ENCODE results near the gene TMEM39B. TPM values are rescaled to one million over a fixed set of nuclear protein-coding genes. Genes with fewer than 3 reads are reported as not detected.
"Not testable (repeated sequence)": the region's sequence is repeated elsewhere in the genome, so short reads cannot be mapped to it uniquely, and the experiment has no call there.

Gene TMEM39B
- total and polyA plus RNA-seq, 2 donors (not counting 1 experiment from before 2014, with no cell fraction given) = 7.9 to 11.1 TPM

DNA sequence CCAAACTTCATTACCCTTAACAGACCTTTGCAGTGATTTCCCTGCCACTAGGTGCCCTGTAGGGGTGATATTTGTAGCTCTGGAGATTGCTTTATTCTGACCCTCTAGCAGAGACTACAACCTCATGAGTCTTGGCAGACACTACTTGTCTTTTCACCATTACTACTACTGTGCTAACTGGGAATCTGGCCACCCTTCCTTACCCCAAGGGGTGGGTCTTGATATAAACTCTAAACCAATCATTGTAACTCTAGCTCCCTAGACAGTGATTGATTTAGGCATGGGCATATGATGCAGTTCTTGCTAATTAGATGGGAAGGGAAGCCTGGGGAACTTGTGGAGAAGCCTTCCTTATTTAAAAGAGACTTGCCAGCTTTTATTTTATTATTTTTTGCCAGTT is 39.0 kb downstream of the TMEM39B start:
- no peaks in the 10 kb centered on the region for H4K20me1 ChIP-seq (ENCODE audit: control insufficient read depth, extremely low read depth, insufficient read depth, low read length)
- peak; percentile 50 to 55 for DNase-seq (ENCODE audit: low read depth in 2 of 2)

DNA sequence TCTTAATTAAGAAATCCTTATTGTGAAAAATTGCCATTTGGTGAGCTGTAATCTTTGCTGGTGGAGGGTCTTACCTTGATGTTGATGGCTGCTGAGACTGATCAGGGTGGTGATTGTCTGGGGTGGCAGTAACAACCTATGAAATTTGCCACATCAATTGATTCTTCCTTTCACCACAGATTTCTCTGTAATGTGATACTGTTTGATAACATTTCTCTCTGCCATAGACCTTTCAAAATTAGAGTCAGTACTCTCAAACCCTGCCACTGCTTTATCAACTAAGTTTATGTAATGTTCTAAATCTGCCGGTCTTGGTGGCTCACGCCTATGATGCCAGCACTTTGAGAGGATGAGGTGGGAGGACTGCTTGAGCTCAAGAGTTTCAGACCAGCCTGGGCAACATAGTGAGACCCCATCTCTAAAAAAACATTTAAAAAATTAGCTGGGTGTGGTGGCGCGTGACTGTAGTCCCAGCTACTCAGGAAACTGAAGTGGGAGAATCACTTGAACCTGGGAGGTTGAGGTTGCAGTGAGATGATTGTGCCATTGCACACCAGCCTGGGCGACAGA is 40.2 kb downstream of the TMEM39B start:
- Histone ChIP-seq H4K20me1 (ENCODE audit: control insufficient read depth, extremely low read depth, insufficient read depth, low read length) (no peaks in the 10 kb centered on the region), H3K9me3 (ENCODE audit: control insufficient read depth, insufficient read depth, low read depth, low read length) (no peaks in the 10 kb centered on the region), H3K36me3 (ENCODE audit: control insufficient read depth, insufficient read depth, low read length) (peaks cover 2% of the 10 kb centered on the region), H3K4me3 (replicated peaks in 1 of 4; ENCODE audit: control extremely low read depth in 1 of 4, insufficient read depth in 1 of 4, low read depth in 3 of 4, low read length in 4 of 4) (no peak overlapping the region), H3K9ac (ENCODE audit: insufficient read depth, low read length) (no peak overlapping the region), H3K79me2 (ENCODE audit: control insufficient read depth, insufficient read depth, low read length) (peaks cover 88% of the 10 kb centered on the region), H3K27me3 (ENCODE audit: control insufficient read depth, insufficient read depth, low read length) (no peaks in the 10 kb centered on the region), H2AFZ (ENCODE audit: low read length) (no peak overlapping the region), H3K4me1 (ENCODE audit: control insufficient read depth, extremely low read depth, insufficient read depth, low read length) (peaks cover 8% of the 10 kb centered on the region), H3K4me2 (ENCODE audit: extremely low read depth, insufficient read depth, low read length) (no peak overlapping the region), H3K27ac (ENCODE audit: insufficient read depth, low read length) (no peak overlapping the region)
- TF ChIP-seq, protein P1, sequence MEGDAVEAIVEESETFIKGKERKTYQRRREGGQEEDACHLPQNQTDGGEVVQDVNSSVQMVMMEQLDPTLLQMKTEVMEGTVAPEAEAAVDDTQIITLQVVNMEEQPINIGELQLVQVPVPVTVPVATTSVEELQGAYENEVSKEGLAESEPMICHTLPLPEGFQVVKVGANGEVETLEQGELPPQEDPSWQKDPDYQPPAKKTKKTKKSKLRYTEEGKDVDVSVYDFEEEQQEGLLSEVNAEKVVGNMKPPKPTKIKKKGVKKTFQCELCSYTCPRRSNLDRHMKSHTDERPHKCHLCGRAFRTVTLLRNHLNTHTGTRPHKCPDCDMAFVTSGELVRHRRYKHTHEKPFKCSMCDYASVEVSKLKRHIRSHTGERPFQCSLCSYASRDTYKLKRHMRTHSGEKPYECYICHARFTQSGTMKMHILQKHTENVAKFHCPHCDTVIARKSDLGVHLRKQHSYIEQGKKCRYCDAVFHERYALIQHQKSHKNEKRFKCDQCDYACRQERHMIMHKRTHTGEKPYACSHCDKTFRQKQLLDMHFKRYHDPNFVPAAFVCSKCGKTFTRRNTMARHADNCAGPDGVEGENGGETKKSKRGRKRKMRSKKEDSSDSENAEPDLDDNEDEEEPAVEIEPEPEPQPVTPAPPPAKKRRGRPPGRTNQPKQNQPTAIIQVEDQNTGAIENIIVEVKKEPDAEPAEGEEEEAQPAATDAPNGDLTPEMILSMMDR (conservative IDR thresholded peaks at IDR 0.05 in 1 of 2, IDR thresholded peaks at IDR 0.05 in 1 of 2; ENCODE audit: low read depth in 1 of 2, low read length in 2 of 2) = no peak
- TF ChIP-seq EZH2 (IDR thresholded peaks at IDR 0.05; ENCODE audit: low read length, missing control alignments) = no peak
- no peak for DNase-seq (ENCODE audit: low read depth in 2 of 2)

More for the DNA sequence above, 39.0 kb downstream of the TMEM39B start:
- Histone ChIP-seq H3K79me2 (ENCODE audit: control insufficient read depth, insufficient read depth, low read length) (peaks cover 79% of the 10 kb centered on the region), H3K4me1 (ENCODE audit: control insufficient read depth, extremely low read depth, insufficient read depth, low read length) (peaks cover 8% of the 10 kb centered on the region), H3K36me3 (ENCODE audit: control insufficient read depth, insufficient read depth, low read length) (peaks cover 2% of the 10 kb centered on the region), H2AFZ (ENCODE audit: low read length) (no peak overlapping the region), H3K4me3 (replicated peaks in 1 of 4; ENCODE audit: control extremely low read depth in 1 of 4, insufficient read depth in 1 of 4, low read depth in 3 of 4, low read length in 4 of 4) (no peak overlapping the region), H3K9ac (ENCODE audit: insufficient read depth, low read length) (no peak overlapping the region), H3K27ac (ENCODE audit: insufficient read depth, low read length) (no peak overlapping the region), H3K4me2 (ENCODE audit: extremely low read depth, insufficient read depth, low read length) (no peak overlapping the region), H3K9me3 (ENCODE audit: control insufficient read depth, insufficient read depth, low read depth, low read length) (no peaks in the 10 kb centered on the region), H3K27me3 (ENCODE audit: control insufficient read depth, insufficient read depth, low read length) (no peaks in the 10 kb centered on the region)
- no peak for TF ChIP-seq EZH2 (IDR thresholded peaks at IDR 0.05; ENCODE audit: low read length, missing control alignments)
- TF ChIP-seq, protein P1 (conservative IDR thresholded peaks at IDR 0.05 in 1 of 2, IDR thresholded peaks at IDR 0.05 in 1 of 2; ENCODE audit: low read depth in 1 of 2, low read length in 2 of 2) = no peak

DNA sequence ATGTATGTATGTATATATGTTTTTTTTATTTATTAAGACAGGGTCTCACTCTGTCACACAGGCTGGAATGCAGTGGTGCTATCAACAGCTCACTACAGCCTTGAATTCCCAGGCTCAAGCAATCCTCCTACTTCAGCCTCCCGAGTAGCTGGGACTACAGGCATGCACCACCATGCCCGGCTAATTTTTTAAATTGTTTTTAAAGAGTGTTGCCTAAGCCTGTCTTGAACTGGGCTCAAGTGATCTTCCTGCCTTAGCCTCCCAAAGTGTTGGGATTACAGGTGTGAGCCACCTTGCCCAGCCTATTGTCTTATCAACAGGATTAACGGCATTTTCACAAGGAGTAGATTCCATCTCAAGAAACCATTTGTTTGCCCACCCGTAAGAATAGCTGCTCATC is 40.7 kb downstream of the TMEM39B start:
- H3K4me2 ChIP-seq (ENCODE audit: extremely low read depth, insufficient read depth, low read length); H3K9me3 ChIP-seq (ENCODE audit: control insufficient read depth, insufficient read depth, low read depth, low read length); H2AFZ ChIP-seq (ENCODE audit: low read length); H3K27ac ChIP-seq (ENCODE audit: insufficient read depth, low read length); H3K4me3 ChIP-seq (replicated peaks in 1 of 4; ENCODE audit: control extremely low read depth in 1 of 4, insufficient read depth in 1 of 4, low read depth in 3 of 4, low read length in 4 of 4); H3K4me1 ChIP-seq (ENCODE audit: control insufficient read depth, extremely low read depth, insufficient read depth, low read length); H4K20me1 ChIP-seq (ENCODE audit: control insufficient read depth, extremely low read depth, insufficient read depth, low read length); H3K9ac ChIP-seq (ENCODE audit: insufficient read depth, low read length); H3K36me3 ChIP-seq (ENCODE audit: control insufficient read depth, insufficient read depth, low read length); DNase-seq (ENCODE audit: low read depth in 2 of 2); H3K27me3 ChIP-seq (ENCODE audit: control insufficient read depth, insufficient read depth, low read length): not testable (repeated sequence)
- H3K79me2 ChIP-seq (ENCODE audit: control insufficient read depth, insufficient read depth, low read length) = peaks cover 88% of the 10 kb centered on the region
